NOMO-1 (cell line): ENCODE results near the gene NCAPG.
"Not testable (repeated sequence)": the region's sequence is repeated elsewhere in the genome, so short reads cannot be mapped to it uniquely, and the experiment has no call there.

Experiments
- DNase-seq, 2 experiments: peaks; one replicate each; lab custom pipeline; 2025; ENCODE audit not compliant: unreplicated experiment in 2 of 2; lab: John Stamatoyannopoulos, UW

The NCAPG gene

GRCh38 chr4:17787315-17787714 lies 23.5 kb upstream of the NCAPG start:
- DNase-seq: no peak

GRCh38 chr4:17788956-17789355 lies 21.8 kb upstream of the NCAPG start:
- no peak for DNase-seq

- no peak for DNase-seq
Measured at GRCh38 chr4:17794730-17795129, 16.0 kb upstream of the NCAPG start.

GRCh38 chr4:17797808-17798207 lies 13.0 kb upstream of the NCAPG start:
- no peak for DNase-seq

- no peak for DNase-seq
Measured at GRCh38 chr4:17805580-17806155, 5.1 kb upstream of the NCAPG start.

- DNase-seq: no peak
Measured at GRCh38 chr4:17807446-17807845, 3.3 kb upstream of the NCAPG start.

- peak in 1 of 2 experiments; percentile 7 for DNase-seq
Measured at GRCh38 chr4:17809667-17810066, 1.1 kb upstream of the NCAPG start.

GRCh38 chr4:17811078-17811603 lies 362 bp downstream of the NCAPG start:
- peak in 1 of 2 experiments; percentile 36 for DNase-seq

GRCh38 chr4:17812125-17812524 lies 1.3 kb downstream of the NCAPG start:
- no peak for DNase-seq

GRCh38 chr4:17812801-17813200 lies 2.0 kb downstream of the NCAPG start:
- DNase-seq: no peak

- DNase-seq: peak; percentile 17 to 61
Measured at GRCh38 chr4:17814140-17814539, 3.4 kb downstream of the NCAPG start.

- no peak for DNase-seq
Measured at GRCh38 chr4:17816142-17816541, 5.4 kb downstream of the NCAPG start.

- DNase-seq: peak in 1 of 2 experiments; percentile 44
Measured at GRCh38 chr4:17817027-17817426, 6.2 kb downstream of the NCAPG start.

- no peak for DNase-seq
Measured at GRCh38 chr4:17823871-17824669, 13.3 kb downstream of the NCAPG start.

GRCh38 chr4:17846266-17846665 lies 35.5 kb downstream of the NCAPG start:
- no peak for DNase-seq

GRCh38 chr4:17850295-17850694 lies 39.5 kb downstream of the NCAPG start:
- DNase-seq: not testable (repeated sequence)

- no peak for DNase-seq
Measured at GRCh38 chr4:17851959-17852358, 41.2 kb downstream of the NCAPG start.

GRCh38 chr4:17854036-17854435 lies 43.3 kb downstream of the NCAPG start:
- no peak for DNase-seq

GRCh38 chr4:17859793-17860406 lies 49.1 kb downstream of the NCAPG start:
- no peak for DNase-seq

- DNase-seq: not testable (repeated sequence)
Measured at GRCh38 chr4:17861906-17862305, 51.1 kb downstream of the NCAPG start.

GRCh38 chr4:17865866-17866363 lies 55.1 kb downstream of the NCAPG start:
- DNase-seq: no peak
